Spleen (tissue), 7 donors: ENCODE data around the gene TNFAIP2.

Experiments
- CTCF ChIP-seq, 11 experiments: fragments of 200-600 bp in 7 of 11; fragments of 450-650 bp in 4 of 11; sonication (generic) in 4 of 11; IDR thresholded peaks in 8 of 11; conservative IDR thresholded peaks in 3 of 11; 1 replicate in 7 of 11; 2 replicates in 4 of 11; pipeline versions ENCODE4 v1.4.0 to v1.8.0; 2016 to 2021; ENCODE audit warnings: antibody characterized with exemption in 11 of 11, inconsistent platforms in 4 of 11, mild to moderate bottlenecking in 1 of 11
- POLR2AphosphoS5 ChIP-seq, 3 donors: sonication (generic); formaldehyde crosslinking; IDR thresholded peaks; one replicate each; pipeline ENCODE4 v1.5.1; 2017; ENCODE audit warnings: antibody characterized with exemption in 3 of 3
- donor health status: DM: no; HTN: no; CAD: no; lungs with moderate emphysema.
- donor health status: DM: no; HTN: no; CAD: no.
- donor health status: DM: no; HTN: no; CAD: no.

DNA sequence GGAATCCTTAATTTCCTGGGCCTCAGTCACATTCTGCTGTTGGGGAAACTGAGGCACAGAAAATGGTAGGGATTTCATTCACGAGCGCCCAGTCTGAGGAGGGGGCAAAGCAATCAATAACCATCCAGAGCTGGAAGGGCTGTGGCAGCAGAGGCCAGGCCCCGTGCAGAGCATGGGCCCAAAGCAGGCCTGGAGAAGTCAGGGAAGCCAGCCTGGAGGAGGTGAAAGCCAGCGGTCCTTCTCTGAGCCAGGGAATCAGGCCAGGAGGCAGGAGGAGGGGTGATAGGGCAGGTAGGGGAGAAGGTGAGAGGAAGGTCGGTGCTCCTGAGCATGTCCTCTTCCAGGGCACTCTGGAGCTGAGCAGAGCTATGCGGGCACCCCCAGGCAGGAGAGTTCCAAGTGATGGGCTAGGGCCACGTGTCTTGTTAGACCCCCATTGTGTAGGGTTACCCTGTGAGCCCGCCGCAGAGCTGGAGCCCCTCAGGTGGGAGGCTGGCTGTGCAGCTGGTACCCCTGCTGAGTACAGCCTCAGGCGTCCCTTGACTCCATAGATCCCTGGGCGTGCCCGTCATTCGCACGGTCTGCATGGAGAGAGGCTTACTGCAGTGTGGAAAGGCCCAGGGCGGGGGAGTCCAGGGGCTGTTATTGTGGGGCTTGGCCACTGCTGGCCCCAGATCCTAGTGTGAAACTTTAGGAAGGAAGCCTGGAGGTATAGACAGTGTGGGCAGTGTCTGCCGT, 4.8 kb downstream of the TNFAIP2 start:
- TF ChIP-seq CTCF (IDR thresholded peaks at IDR 0.05 in 8 of 11, conservative IDR thresholded peaks at IDR 0.05 in 3 of 11), result no peak
- TF ChIP-seq POLR2AphosphoS5 (IDR thresholded peaks at IDR 0.05), result no peak
